Transverse colon (tissue), 4 donors: ENCODE results near the gene CD59. TPM values are rescaled to one million over a fixed set of nuclear protein-coding genes. Genes with fewer than 3 reads are reported as not detected.

Experiments
- DNase-seq: peaks from one replicate; pipeline ENCODE4 v3.0.0-alpha.2; 2019
- H3K27ac ChIP-seq, 4 donors: fragments of 200-600 bp; sonication (generic); 2 replicates each; pipeline ENCODE4 v1.5.1; 2016 to 2018; ENCODE audit warnings: inconsistent platforms in 4 of 4
- H3K27me3 ChIP-seq: fragments of 200-600 bp; sonication (generic); 2 replicates; pipeline ENCODE4 v1.5.1; 2017; ENCODE audit warnings: inconsistent platforms
- H3K36me3 ChIP-seq, 4 donors: fragments of 200-600 bp; sonication (generic); 2 replicates each; pipeline ENCODE4 v1.5.1; 2017 to 2019; ENCODE audit warnings: inconsistent platforms in 4 of 4
- H3K4me1 ChIP-seq, 4 donors: fragments of 200-600 bp; sonication (generic); 2 replicates each; pipeline ENCODE4 v1.5.1; 2017 to 2020; ENCODE audit warnings: inconsistent platforms in 4 of 4
- H3K4me3 ChIP-seq, 4 donors: fragments of 200-600 bp; sonication (generic); 1 replicate in 1 of 4; 2 replicates in 3 of 4; pipeline versions ENCODE4 v1.5.1 to v1.6.1; 2017 to 2019; ENCODE audit warnings: inconsistent platforms in 4 of 4
- H3K9me3 ChIP-seq, 2 donors: fragments of 200-600 bp; sonication (generic); 2 replicates each; pipeline ENCODE4 v1.5.1; 2017 to 2019; ENCODE audit warnings: inconsistent platforms in 2 of 2
- EP300 ChIP-seq: sonication (generic); formaldehyde crosslinking; IDR thresholded peaks from one replicate; pipeline ENCODE4 v1.6.1; 2017; ENCODE audit warnings: antibody characterized with exemption, low read depth
- POLR2A ChIP-seq: fragments of 450-650 bp; IDR thresholded peaks from one replicate; pipeline ENCODE4 v1.6.1; 2016; ENCODE audit warnings: antibody characterized with exemption, mild to moderate bottlenecking, moderate library complexity
- POLR2AphosphoS5 ChIP-seq, 3 donors: sonication (generic); formaldehyde crosslinking; IDR thresholded peaks; one replicate each; pipeline ENCODE4 v1.6.1; 2016; ENCODE audit warnings: antibody characterized with exemption in 3 of 3
- WGBS, 2 donors: methylation state at CpG; one replicate each; pipeline ENCODE4 v1.1.5; 2018; ENCODE audit warnings: low coverage in 1 of 2; 5-methylcytosine and 5-hydroxymethylcytosine counted together
- in situ Hi-C, 4 donors: fragments of 200-750 bp; cut with MboI; loops; one replicate each; pipeline versions ENCODE4 v1.15.0 to v1.15.1; 2017; ENCODE audit warnings: low sequenced_read_pairs in 3 of 4, low pct_ligation_motif_present in 1 of 4, low pct_unique_long_range_greater_than_20kb in 1 of 4
- intact Hi-C: fragments of 100-400 bp; cut with DNase I; formaldehyde crosslinking; loops from one replicate; pipeline ENCODE4 v1.15.1; 2023; ENCODE audit warnings: low total_unique reads
- total RNA-seq, 4 donors: library from RNA; depleted of rRNA; stranded (reverse); fragments of >200 nt; gene quantifications; one replicate each; pipeline ENCODE4 v1.1.0, GENCODE V29; 2016
- TF ChIP-seq, protein P1 (sequence below), 5 experiments: fragments of 200-600 bp in 3 of 5; fragments of 450-650 bp in 2 of 5; sonication (generic) in 3 of 5; IDR thresholded peaks; 1 replicate in 2 of 5; 2 replicates in 3 of 5; pipeline ENCODE4 v1.5.1; 2016 to 2017; ENCODE audit warnings: antibody characterized with exemption in 5 of 5, inconsistent platforms in 3 of 5, mild to moderate bottlenecking in 2 of 5, moderate library complexity in 1 of 5

The CD59 gene
- total RNA-seq, 4 donors from 2014 or later: 64.7 to 213 (median 170) TPM

DNA sequence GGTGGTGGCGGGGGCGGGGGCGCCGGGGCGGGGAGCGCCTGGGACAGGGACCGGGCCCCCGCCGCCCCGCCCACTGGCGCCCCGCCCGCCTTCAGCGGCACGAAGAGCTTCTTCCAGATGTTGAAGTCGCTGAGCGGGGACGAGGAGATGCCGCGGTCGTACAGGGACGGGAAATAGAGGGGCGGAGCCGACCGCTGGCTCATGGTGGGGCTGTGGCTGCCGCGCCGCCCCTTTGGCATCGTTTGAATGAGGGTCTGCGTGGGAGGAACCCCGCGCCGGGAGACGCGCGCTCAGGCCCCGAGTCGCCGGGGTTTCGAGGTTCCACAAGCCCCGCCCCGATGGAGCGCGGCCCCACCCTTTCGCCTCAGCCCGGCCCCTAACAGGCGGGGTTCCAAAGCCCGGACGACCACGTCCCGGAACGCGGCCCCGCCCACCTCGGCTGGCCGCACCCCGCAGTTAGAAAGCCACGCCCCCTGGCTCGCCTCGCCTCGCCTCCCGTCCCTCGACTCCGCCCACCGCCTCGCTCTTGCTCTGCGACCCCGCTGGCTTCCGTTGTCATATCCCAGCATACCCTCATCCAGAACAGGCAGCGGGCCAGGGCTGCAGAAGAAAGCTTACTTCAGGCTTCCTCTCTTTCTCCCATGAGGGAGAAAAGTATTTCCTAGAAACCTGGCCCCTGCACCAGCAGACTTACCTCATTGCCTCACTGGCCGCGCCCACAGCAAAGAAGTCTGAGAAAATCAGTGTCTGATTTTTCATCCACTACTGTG is 35.5 kb downstream of the CD59 start, which contains the start of gene C11orf91:
TSS of gene C11orf91 (minus strand) at position 325 of the 770 bp plus-strand sequence. CDS start at position 239, 86 bp downstream.
- Histone ChIP-seq H3K4me1 (peaks cover 14 to 47% (median 41%) of the 10 kb centered on the region in 4 donors), H3K27ac (peak within 1 kb of the TSS; percentile 81 to 87 (median 86)), H3K4me3 (peak within 1 kb of the TSS; percentile 33 to 72 (median 54)), H3K36me3 (no peaks in the 10 kb centered on the region), H3K27me3 (no peaks in the 10 kb centered on the region), H3K9me3 (no peaks in the 10 kb centered on the region)
- intact Hi-C loops: no loop called here
- DNase-seq: peak; percentile 98
- WGBS, 2 donors: 0% methylated on average over 46 of the region's 72 CpGs; no CpG with 5 or more reads in 1 of the 2 donors
- TF ChIP-seq POLR2AphosphoS5 (IDR thresholded peaks at IDR 0.05) (peak; percentile 73 to 86 (median 83)), POLR2A (peak; percentile 65), EP300 (no peak)
- TF ChIP-seq, protein P1, sequence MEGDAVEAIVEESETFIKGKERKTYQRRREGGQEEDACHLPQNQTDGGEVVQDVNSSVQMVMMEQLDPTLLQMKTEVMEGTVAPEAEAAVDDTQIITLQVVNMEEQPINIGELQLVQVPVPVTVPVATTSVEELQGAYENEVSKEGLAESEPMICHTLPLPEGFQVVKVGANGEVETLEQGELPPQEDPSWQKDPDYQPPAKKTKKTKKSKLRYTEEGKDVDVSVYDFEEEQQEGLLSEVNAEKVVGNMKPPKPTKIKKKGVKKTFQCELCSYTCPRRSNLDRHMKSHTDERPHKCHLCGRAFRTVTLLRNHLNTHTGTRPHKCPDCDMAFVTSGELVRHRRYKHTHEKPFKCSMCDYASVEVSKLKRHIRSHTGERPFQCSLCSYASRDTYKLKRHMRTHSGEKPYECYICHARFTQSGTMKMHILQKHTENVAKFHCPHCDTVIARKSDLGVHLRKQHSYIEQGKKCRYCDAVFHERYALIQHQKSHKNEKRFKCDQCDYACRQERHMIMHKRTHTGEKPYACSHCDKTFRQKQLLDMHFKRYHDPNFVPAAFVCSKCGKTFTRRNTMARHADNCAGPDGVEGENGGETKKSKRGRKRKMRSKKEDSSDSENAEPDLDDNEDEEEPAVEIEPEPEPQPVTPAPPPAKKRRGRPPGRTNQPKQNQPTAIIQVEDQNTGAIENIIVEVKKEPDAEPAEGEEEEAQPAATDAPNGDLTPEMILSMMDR (IDR thresholded peaks at IDR 0.05): no peak
- in situ Hi-C loops: no loop called here

DNA sequence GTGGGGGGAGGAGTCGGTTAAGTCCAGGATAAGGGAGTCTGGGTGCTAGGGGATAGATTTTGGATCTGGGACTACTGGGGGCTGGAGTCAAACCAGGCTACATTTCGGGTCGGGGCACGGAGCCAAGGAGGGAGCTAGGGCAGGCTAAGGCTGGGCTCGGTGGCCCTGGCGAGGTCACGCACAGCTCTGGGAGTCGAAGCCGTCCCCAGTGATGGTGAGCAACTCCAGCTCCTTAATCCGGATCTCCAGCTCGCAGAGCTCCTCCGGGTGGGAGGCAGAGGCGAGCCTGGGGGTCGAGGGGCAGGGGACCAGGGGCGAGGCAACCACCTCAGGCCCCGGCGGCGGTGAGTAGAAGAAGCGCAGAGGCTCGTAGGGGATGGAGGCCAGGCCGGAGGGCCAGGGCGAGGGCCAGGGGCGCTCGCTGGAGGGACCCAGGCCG is 36.1 kb downstream of the CD59 start:
- peaks cover 14 to 47% (median 41%) of the 10 kb centered on the region in 4 donors for H3K4me1 ChIP-seq
- peak overlapping the region; percentile 81 to 87 (median 86) for H3K27ac ChIP-seq
- no peaks in the 10 kb centered on the region for H3K27me3 ChIP-seq
- intact Hi-C loops: no loop called here
- H3K36me3 ChIP-seq: no peaks in the 10 kb centered on the region
- no peaks in the 10 kb centered on the region for H3K9me3 ChIP-seq
- no peak for DNase-seq
- in situ Hi-C loops: no loop called here
- H3K4me3 ChIP-seq: peak overlapping the region; percentile 28 to 72 (median 54)
- TF ChIP-seq, protein P1 (IDR thresholded peaks at IDR 0.05): no peak
- no peak for TF ChIP-seq POLR2AphosphoS5 (IDR thresholded peaks at IDR 0.05)
- no peak for TF ChIP-seq POLR2A
- no peak for TF ChIP-seq EP300
- WGBS, 2 donors: 36% methylated on average over 18 of the region's 25 CpGs; no CpG with 5 or more reads in 1 of the 2 donors

DNA sequence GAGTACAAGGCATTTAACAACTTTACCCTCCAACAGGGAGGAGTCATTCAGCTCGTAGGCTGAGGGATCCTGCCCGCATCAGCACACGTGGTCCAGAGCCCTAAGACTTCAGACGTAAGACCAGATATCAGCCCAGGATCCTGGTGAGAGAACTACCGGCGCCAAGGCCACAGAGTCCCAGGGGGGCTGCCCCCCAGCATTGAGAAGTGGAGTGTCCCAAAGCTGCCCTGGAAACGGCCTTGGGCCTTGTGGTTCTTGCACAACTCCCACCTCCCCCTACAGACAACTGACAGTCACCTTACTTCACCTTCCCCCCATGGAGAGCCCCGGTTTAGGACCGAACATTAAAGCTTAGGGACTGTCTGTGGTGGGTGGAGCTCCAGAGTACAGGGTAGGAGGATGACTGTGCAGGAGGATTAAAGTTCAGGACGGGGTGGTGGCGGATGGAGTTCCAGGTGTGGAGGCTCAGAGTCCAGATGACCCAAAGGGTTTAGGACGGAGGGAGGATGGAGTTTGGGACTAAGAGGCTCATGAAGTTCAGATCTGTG is 36.6 kb downstream of the CD59 start:
- WGBS, 2 donors: 57% methylated on average over 12 of the region's 12 CpGs; no CpG with 5 or more reads in 1 of the 2 donors
- Histone ChIP-seq H3K27ac (peak overlapping the region; percentile 81 to 87 (median 86)), H3K9me3 (no peaks in the 10 kb centered on the region), H3K4me1 (peaks cover 14 to 47% (median 40%) of the 10 kb centered on the region in 4 donors), H3K27me3 (no peaks in the 10 kb centered on the region), H3K36me3 (no peaks in the 10 kb centered on the region), H3K4me3 (no peak overlapping the region)
- TF ChIP-seq POLR2AphosphoS5 (IDR thresholded peaks at IDR 0.05) (peak in 1 of 3 donors; percentile 51), EP300 (no peak), POLR2A (peak; percentile 10)
- intact Hi-C loops: no loop called here
- in situ Hi-C loops: loop anchor here in 1 of 4 donors (25.0 kb wide), 1 partner anchor 337 kb away; no protein-coding TSS in a partner anchor
- DNase-seq: peak; percentile 79

DNA sequence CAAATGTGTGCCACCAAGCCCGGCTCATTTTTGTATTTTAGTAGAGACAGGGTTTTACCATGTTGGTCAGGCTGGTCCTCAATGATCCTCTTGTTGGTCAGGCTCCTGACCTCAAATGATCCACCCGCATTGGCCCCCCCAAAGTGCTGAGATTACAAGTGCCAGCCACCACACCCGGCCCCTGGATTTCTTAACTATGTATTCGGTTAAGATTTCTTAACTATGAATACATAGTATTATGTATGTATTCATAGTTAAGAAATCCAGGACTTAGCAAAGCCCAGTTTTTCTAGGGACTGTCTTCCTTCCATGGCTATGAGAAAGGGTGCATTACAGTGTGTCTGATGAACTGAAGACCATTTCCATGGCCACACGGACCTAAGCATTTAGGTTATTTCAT is 37.3 kb downstream of the CD59 start:
- WGBS, 2 donors: 94 to 100% methylated on average over 2 to 5 of the region's 5 CpGs
- no peak for DNase-seq
- Histone ChIP-seq H3K27me3 (no peaks in the 10 kb centered on the region), H3K36me3 (no peaks in the 10 kb centered on the region), H3K27ac (no peak overlapping the region), H3K4me1 (peaks cover 14 to 40% (median 35%) of the 10 kb centered on the region in 4 donors), H3K4me3 (no peak overlapping the region), H3K9me3 (no peaks in the 10 kb centered on the region)
- no peak for TF ChIP-seq POLR2AphosphoS5 (IDR thresholded peaks at IDR 0.05)
- TF ChIP-seq POLR2A: no peak
- TF ChIP-seq EP300: no peak
- TF ChIP-seq, protein P1 (IDR thresholded peaks at IDR 0.05): no peak
- intact Hi-C loops (no loop called here), in situ Hi-C loops (loop anchor here in 1 of 4 donors (25.0 kb wide), 1 partner anchor 337 kb away; no protein-coding TSS in a partner anchor)
